HG02763 (cell line): ENCODE results near the gene DAB1.
"Not testable (repeated sequence)": the region's sequence is repeated elsewhere in the genome, so short reads cannot be mapped to it uniquely, and the experiment has no call there.

ENCODE experiments used
- ATAC-seq: cut with Tn5 transposase; IDR thresholded peaks from one replicate; pipeline ENCODE4 v1.9.1; 2021; ENCODE audit warnings: mild to moderate bottlenecking, moderate library complexity; ENCODE audit not compliant: unreplicated experiment

DAB1 gene

DNA sequence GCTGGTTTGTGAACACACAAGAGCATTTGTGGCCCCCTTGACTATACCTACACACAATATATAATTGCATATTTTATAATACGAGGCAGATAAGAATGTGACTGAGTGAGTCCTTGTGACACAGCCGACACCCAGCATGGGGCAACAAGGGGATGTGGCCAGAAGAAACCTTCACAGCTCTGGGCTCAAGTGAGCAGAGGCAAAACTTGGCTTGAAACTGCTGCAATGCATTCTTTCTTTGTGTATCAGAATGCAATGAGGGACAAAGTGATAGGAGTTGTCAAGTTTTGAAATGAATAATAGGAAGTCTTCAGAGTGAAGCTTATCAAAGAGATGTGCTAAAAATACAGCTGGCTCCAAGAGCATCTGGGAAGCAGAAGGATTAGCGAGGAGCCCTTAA is 334.0 kb downstream of the DAB1 start:
- ATAC-seq, result no peak

DNA sequence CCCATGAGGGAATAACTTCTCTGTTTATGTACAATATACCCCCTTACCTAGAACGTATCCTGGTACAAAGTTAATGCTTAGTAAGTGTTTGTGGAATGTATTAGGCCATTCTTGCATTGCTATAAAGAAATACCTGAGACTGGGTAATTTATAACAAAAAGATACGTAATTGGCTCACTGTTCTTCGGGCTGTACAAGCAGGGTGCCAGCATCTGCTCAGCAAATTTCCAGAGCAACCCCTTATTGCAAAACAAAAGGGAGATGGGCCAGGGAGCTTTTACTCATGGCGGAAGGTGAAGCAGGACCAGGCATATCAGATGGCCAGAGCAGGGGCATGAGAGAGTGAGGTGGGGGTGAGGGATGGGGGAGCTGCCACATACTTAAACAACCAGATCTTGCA is 334.6 kb downstream of the DAB1 start:
- ATAC-seq, result no peak

DNA sequence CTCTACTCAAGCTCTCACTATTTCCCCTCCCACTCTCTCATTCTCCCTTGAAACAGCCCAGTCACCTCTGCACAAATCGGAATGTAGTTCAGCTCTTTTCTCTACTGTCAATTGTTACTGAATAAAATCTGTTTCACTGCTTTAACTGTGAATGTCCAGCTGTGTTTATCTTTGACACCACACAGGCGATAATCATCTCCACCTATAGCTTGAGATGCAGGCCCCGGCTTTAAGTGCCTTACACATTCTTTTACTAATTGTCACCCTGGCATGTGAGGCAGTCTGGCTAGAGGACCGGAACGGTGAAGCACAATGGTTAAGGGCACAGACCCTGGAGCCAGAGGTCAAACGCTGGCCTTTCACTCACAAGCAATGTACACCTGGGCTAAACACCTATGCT is 335.2 kb downstream of the DAB1 start:
- no peak for ATAC-seq

DNA sequence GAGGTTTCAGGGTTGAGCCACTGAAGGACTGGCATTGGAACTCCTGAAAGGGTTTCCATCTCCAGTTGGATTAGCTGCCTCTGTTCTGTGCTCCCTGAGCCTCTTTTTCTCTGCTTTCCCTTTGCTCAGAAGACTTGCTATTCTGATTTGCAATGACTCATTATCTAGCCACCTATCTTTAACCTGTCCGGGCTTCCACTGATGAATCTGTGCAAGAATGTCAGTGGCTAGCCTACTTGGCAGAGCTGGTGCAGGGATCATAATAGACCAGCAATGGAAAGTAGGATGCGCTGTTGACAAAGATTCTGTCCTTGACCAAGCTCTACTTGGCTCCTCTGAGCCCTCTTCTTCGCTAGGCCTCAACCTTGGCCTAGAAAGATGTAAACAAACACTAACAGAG is 336.2 kb downstream of the DAB1 start:
- not testable (repeated sequence) for ATAC-seq

GRCh38 chr1:57086154-57086553 is 337.7 kb downstream of the DAB1 start:
- no peak for ATAC-seq

DNA sequence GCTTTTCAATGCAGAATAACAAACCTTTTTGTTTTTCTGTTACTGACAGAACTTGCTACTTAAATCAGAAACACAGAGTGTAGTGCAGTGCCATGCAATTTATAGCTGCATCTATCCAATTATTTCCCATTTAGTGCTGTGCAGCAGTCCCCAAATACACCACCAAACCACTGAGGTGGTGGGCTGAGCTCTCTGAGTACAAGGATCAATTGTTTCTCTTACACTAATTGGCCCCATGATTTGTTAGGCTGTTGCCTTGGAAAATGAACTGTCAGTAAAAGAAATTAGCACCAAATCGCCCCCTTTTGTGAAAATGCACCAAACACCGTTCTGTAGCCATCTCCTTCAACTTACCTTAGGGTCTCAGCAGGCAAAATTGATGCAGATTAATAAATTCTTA is 339.2 kb downstream of the DAB1 start:
- ATAC-seq, result no peak

DNA sequence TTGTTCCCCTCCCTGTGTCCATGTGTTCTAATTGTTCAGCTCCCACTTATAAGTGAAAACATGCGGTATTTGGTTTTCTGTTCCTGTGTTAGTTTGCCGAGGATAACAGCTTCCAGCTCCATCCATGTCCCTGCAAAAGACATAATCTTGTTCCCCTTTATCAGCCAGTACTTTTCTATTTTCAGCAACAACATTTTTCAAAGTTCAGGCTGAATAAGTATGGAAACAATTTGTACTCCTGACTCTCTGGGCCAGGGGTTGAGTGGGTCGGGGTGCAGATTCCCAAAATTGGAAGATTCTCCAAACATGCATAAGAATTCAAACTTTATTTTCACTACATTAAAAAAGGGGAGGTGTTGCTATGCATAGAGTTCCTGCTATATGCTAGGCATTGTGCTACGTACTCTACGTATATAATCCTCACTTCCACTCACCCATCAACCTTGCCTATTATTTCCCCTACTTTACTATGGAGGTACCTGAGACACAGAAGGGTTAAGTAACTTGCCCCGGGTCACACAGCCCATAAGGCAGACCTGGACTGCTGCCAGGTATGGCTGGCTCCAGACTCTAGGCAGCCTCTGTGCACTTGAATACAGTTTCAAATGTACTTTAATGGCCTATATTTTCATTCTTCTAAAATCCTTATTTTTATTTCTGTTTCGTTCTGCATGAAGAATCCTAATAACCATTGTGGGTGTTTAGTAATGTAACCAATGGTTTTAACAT is 341.0 kb downstream of the DAB1 start:
- ATAC-seq, result no peak

- no peak for ATAC-seq
Measured at GRCh38 chr1:57079454-57080157, 344.3 kb downstream of the DAB1 start.

GRCh38 chr1:57072401-57073110 is 351.3 kb downstream of the DAB1 start:
- no peak for ATAC-seq

DNA sequence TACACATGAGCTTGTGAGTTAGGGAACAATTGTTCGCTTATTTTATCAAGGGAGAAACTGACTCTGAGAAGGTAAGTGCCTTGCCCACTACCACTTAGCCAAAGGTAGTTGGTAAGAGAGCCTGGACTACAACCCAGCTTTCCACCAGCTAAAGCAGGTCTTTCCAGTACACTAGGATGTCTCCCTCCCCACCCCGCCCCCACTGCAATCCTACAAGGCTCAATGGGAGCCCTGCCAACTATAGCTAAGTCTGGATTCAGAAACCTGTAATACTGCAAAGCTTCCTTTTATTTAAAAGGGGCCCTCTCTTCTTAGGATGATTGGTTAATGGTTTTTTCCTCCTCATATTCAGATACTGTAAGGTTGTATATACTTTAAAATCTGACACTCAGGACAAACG is 356.0 kb downstream of the DAB1 start:
- no peak for ATAC-seq

- ATAC-seq, result no peak
Measured at GRCh38 chr1:57066980-57067610, 356.8 kb downstream of the DAB1 start.

- no peak for ATAC-seq
Measured at GRCh38 chr1:57065442-57065841, 358.4 kb downstream of the DAB1 start.

GRCh38 chr1:57064379-57065140 is 359.3 kb downstream of the DAB1 start:
- no peak for ATAC-seq

DNA sequence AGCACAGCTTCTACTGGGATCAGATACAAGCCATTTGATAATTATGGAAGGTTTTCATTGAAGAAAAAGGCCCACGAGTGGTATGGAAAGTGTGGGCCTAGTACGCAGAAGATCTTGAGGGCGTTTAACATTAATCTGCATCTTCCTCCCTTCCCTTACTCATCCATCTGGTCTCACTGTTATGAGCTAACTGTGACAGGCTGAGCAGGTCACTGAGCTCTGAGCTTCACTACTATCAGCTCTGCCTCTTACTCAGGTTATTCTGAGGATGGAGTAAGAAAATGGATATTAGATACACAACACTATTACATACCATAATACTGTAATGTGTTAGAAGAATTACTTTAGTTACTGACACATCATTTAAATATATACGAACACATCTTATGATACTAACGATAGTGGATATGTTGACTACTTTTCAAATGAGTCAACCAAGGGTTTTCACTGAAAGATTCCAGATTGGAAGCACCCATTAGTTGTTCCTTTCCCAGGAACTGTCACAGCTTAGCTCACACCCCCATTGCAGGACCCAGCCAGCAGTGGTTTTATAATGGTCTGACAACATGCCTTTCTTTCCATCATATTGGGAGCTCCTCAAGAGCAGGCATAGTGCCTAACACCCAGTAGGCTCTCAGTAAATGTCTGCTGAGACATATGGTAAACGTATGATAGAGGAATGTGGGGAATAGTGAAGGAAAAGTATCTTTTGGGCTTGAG is 360.3 kb downstream of the DAB1 start:
- ATAC-seq, result no peak

- ATAC-seq, result no peak
Measured at GRCh38 chr1:57061369-57061768, 362.5 kb downstream of the DAB1 start.

DNA sequence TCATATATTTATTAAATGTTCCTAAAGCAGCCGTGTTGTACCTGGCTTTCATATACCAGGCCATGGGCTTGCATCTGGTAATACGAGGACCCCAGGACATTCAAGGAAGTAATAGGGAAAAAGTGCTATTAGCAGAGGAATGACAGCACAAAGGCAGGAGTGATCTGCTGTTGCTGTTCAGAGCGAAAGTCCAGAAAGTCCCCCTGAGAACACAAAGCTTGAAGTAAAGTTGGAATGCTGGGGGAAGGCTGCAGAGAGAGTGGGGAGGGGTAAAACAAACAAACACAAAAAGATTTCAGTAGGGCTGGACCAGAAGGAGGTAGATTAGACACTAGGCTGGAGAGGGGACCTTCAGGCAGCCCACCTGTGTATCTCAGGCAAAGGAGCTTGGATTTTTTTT is 363.4 kb downstream of the DAB1 start:
- ATAC-seq, result no peak

DNA sequence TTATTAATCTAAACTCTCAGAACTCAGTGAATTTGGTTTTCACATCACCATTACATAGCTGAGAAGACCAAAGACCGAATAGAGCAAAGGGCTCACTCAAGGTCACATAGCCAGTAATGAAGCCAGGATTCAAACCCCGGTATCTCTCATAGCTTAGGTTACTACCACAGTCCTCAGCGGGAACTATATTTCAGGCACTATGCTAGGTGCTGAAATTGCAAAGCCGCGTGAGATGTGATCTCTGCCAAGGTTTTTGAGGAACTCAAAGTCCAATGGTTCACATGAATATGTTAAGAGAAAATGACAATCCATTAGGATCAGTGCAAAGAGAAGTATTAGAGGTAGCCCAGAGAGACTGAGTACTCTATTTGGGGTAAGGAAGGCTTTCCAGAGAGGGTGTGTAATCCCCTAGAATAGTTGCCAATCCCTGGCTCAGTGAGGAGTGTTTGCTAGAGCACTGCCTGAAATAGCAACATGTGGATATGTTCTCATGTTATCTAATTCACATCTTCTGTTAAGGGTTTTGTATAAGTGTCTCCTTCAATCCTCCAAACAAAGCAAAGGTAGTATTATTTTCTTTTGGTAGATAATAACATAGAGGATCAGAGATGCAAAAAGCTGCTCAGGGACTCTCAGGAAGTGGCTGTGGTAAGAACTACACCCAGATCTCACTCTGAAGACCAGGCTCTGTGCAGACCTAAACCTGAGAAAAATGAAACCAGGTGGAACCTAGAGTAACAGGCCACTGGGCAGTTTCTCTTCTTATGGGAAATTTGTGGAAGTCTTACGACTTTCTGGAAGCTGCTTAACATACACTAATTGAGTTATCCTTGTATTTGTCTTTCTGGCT is 365.0 kb downstream of the DAB1 start:
- ATAC-seq, result no peak

DNA sequence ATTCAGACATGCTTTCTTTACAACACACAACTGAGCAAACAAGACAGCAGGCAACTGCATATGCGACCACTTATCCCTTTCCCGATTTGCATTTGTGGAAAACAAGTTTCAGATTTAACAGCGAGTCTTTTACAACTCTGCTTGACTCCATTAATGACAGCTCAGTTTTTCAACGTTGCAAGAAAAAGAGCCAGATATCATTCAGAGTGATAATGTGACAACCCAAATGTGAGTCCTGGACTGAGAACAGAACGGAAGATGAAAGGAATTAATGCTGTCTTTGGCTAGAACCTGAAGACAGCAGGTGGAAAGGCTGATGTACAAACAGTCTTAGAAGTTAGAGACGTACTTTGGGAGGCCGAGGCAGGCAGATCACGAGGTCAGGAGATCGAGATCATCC is 375.0 kb downstream of the DAB1 start:
- ATAC-seq, result no peak

DNA sequence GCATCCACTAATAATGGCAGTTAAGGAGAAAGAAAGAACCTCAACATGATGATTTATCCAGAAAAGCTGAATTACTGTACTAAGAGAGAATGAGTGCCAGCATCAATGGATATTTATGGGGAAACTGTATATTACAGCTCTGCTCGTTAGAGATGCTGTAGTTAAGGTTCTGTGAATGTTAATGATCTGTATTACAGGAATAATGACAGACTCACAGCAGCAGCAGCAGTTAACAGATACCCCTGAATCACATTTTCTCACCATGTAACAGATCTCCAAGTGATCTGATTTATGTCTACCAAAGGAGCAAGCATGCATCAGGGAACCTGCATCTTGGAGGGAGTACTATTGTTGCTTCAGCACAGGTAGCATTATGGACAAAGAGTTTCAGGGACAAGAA is 377.4 kb downstream of the DAB1 start:
- no peak for ATAC-seq
